PC-9 (cell line): Measurements from ENCODE around the gene KMT2A. TPM values are rescaled to one million over a fixed set of nuclear protein-coding genes. Genes with fewer than 3 reads are reported as not detected.

Source experiments
- BruUV-seq: library from RNA; stranded (reverse); fragments of 400-500 nt; replicated peaks from 2 replicates; lab custom pipeline; 2021; lab: Mats Ljungman, UMichigan
- CTCF ChIA-PET: fragments of 300-600 bp; sonication (Branson Sonifier 250); formaldehyde crosslinking; loops from one replicate; lab custom pipeline; 2022; ENCODE audit warnings: antibody characterized with exemption; lab: Charles Lee
- POLR2A ChIA-PET: fragments of 300-600 bp; sonication (Branson Sonifier 250); formaldehyde crosslinking; loops from one replicate; lab custom pipeline; 2022; ENCODE audit warnings: antibody characterized with exemption; ENCODE audit not compliant: unreplicated experiment; lab: Charles Lee
- DNase-seq, 2 experiments: peaks; one replicate each; pipeline versions ENCODE4 v3.0.0 to v3.0.0-alpha.2; 2015 to 2022; ENCODE audit warnings: mixed read lengths in 1 of 2
- H2AFZ ChIP-seq: fragments of 200-600 bp; sonication (generic); 2 replicates; pipeline ENCODE4 v1.8.1; 2017; ENCODE audit warnings: antibody characterized with exemption
- H3F3A ChIP-seq: fragments of 200-600 bp; sonication (generic); 2 replicates; pipeline ENCODE4 v1.8.1; 2017; ENCODE audit warnings: antibody characterized with exemption, mild to moderate bottlenecking, low read depth; ENCODE audit not compliant: insufficient read depth
- H3K27ac ChIP-seq: fragments of 200-600 bp; sonication (generic); 2 replicates; pipeline ENCODE4 v1.6.1; 2016; ENCODE audit warnings: mixed run types
- H3K27me3 ChIP-seq: fragments of 200-600 bp; sonication (generic); 2 replicates; pipeline ENCODE4 v1.6.1; 2016; ENCODE audit warnings: low read depth, mixed run types; ENCODE audit not compliant: insufficient read depth
- H3K36me3 ChIP-seq: fragments of 200-600 bp; sonication (generic); 2 replicates; pipeline ENCODE4 v1.6.1; 2016; ENCODE audit warnings: low read depth, mixed run types
- H3K4me1 ChIP-seq: fragments of 200-600 bp; sonication (generic); replicated peaks from 2 replicates; pipeline ENCODE4 v1.6.1; 2016; ENCODE audit warnings: mixed run types; ENCODE audit not compliant: insufficient read depth
- H3K4me2 ChIP-seq: fragments of 200-600 bp; sonication (generic); 2 replicates; pipeline ENCODE4 v1.6.1; 2017; ENCODE audit warnings: mixed run types
- H3K4me3 ChIP-seq: fragments of 200-600 bp; sonication (generic); 2 replicates; pipeline ENCODE4 v1.6.1; 2016; ENCODE audit warnings: mixed run types
- H3K79me2 ChIP-seq: fragments of 200-600 bp; sonication (generic); 2 replicates; pipeline ENCODE4 v1.6.1; 2017; ENCODE audit warnings: low read depth, mixed run types
- H3K9me2 ChIP-seq: fragments of 200-600 bp; sonication (generic); 2 replicates; pipeline ENCODE4 v1.8.1; 2017; ENCODE audit warnings: mild to moderate bottlenecking; ENCODE audit not compliant: insufficient read depth
- H3K9me3 ChIP-seq: fragments of 200-600 bp; sonication (generic); 2 replicates; pipeline ENCODE4 v1.8.1; 2016; ENCODE audit warnings: low read depth; ENCODE audit not compliant: insufficient read depth
- H4K20me1 ChIP-seq: fragments of 200-600 bp; sonication (generic); 2 replicates; pipeline ENCODE4 v1.8.1; 2017; ENCODE audit not compliant: insufficient read depth
- CTCF ChIP-seq: fragments of 200-600 bp; sonication (generic); conservative IDR thresholded peaks from 2 replicates; pipeline ENCODE4 v1.6.1; 2017; ENCODE audit warnings: mixed run types, antibody characterized with exemption, mild to moderate bottlenecking, moderate library complexity
- EZH2 ChIP-seq: fragments of 200-600 bp; sonication (generic); IDR thresholded peaks from 2 replicates; pipeline ENCODE4 v1.8.0; 2017; ENCODE audit warnings: antibody characterized with exemption, low read depth
- intact Hi-C: fragments of 100-400 bp; cut with micrococcal nuclease; formaldehyde crosslinking; loops from one replicate; pipeline ENCODE4 v1.10.0; 2022; ENCODE audit not compliant: unreplicated experiment
- total RNA-seq: library from RNA; stranded (reverse); gene quantifications from 2 replicates; pipeline ENCODE4 v1.2.3, GENCODE V29; 2021

KMT2A gene
- total RNA-seq, 1 experiment from 2014 or later, result 80.3 TPM

- H3K4me3 ChIP-seq, result no peak overlapping the region
- no peak overlapping the region for H3K4me2 ChIP-seq
- no peaks in the 10 kb centered on the region for H3K4me1 ChIP-seq
- H4K20me1 ChIP-seq, result peaks cover 3% of the 10 kb centered on the region
- H3K36me3 ChIP-seq, result peaks cover 74% of the 10 kb centered on the region
- H2AFZ ChIP-seq, result no peak overlapping the region
- no peaks in the 10 kb centered on the region for H3K79me2 ChIP-seq
- no peak for DNase-seq
- H3K9me2 ChIP-seq, result no peaks in the 10 kb centered on the region
- CTCF ChIA-PET, result no interaction called here
- POLR2A ChIA-PET, result no interaction called here
- no peaks in the 10 kb centered on the region for H3K9me3 ChIP-seq
- BruUV-seq, result no TSS peak
- H3K27ac ChIP-seq, result no peak overlapping the region
- intact Hi-C loops, result no loop called here
- H3F3A ChIP-seq, result peaks cover 14% of the 10 kb centered on the region; the same call in 1 of the 2 replicates
- TF ChIP-seq CTCF, result no peak
- TF ChIP-seq EZH2, result no peak
- no peaks in the 10 kb centered on the region for H3K27me3 ChIP-seq
These were observed 61.5 kb downstream of the KMT2A start for GRCh38 chr11:118497831-118498230.

- H3K36me3 ChIP-seq, result peaks cover 46% of the 10 kb centered on the region
- ChIA-PET POLR2A (no interaction called here), CTCF (interaction anchor here (0.7 kb wide), 1 partner anchor 316 kb away, joined by 8 read pairs; no protein-coding TSS in a partner anchor)
- H3K27ac ChIP-seq, result no peak overlapping the region
- 0 out of 2 replicates have a peak, but pooled peaks cover 2% of the 10 kb centered on the region for H3F3A ChIP-seq
- H2AFZ ChIP-seq, result no peak overlapping the region
- no peak overlapping the region for H3K4me2 ChIP-seq
- H3K27me3 ChIP-seq, result no peaks in the 10 kb centered on the region
- BruUV-seq, result no TSS peak
- intact Hi-C loops, result no loop called here
- H3K4me1 ChIP-seq, result no peaks in the 10 kb centered on the region
- H3K4me3 ChIP-seq, result no peak overlapping the region
- DNase-seq, result peak in 1 of 2 experiments; percentile 30
- no peaks in the 10 kb centered on the region for H3K9me3 ChIP-seq
- TF ChIP-seq EZH2, result no peak
- no peaks in the 10 kb centered on the region for H3K9me2 ChIP-seq
- no peaks in the 10 kb centered on the region for H3K79me2 ChIP-seq
- no peaks in the 10 kb centered on the region for H4K20me1 ChIP-seq
These were observed 66.9 kb downstream of the KMT2A start for GRCh38 chr11:118503216-118503615.

- POLR2A ChIA-PET, result no interaction called here
- Histone ChIP-seq H3K4me1 (no peaks in the 10 kb centered on the region), H3K79me2 (no peaks in the 10 kb centered on the region), H3F3A (peaks cover 11% of the 10 kb centered on the region; the same call in 1 of the 2 replicates), H2AFZ (no peak overlapping the region), H3K36me3 (peaks cover 44% of the 10 kb centered on the region), H3K9me3 (no peaks in the 10 kb centered on the region), H4K20me1 (peaks cover 6% of the 10 kb centered on the region; the same call in 1 of the 2 replicates), H3K4me3 (no peak overlapping the region), H3K9me2 (no peaks in the 10 kb centered on the region), H3K4me2 (no peak overlapping the region), H3K27me3 (no peaks in the 10 kb centered on the region), H3K27ac (no peak overlapping the region)
- intact Hi-C loops, result loop anchor here (5.0 kb wide), 1 partner anchor 39 kb away; no protein-coding TSS in a partner anchor
- BruUV-seq, result no TSS peak
- TF ChIP-seq CTCF (no peak), EZH2 (no peak)
- CTCF ChIA-PET, result no interaction called here
- DNase-seq, result no peak
These were observed 75.3 kb downstream of the KMT2A start for GRCh38 chr11:118511601-118512000.

- Histone ChIP-seq H4K20me1 (peaks cover 6% of the 10 kb centered on the region; the same call in 1 of the 2 replicates), H3K27me3 (no peaks in the 10 kb centered on the region), H2AFZ (no peak overlapping the region), H3F3A (peaks cover 4% of the 10 kb centered on the region; the same call in 1 of the 2 replicates), H3K36me3 (peaks cover 46% of the 10 kb centered on the region), H3K4me1 (no peaks in the 10 kb centered on the region), H3K9me3 (no peaks in the 10 kb centered on the region), H3K27ac (no peak overlapping the region), H3K4me3 (no peak overlapping the region), H3K9me2 (no peaks in the 10 kb centered on the region), H3K79me2 (no peaks in the 10 kb centered on the region), H3K4me2 (no peak overlapping the region)
- BruUV-seq, result no TSS peak
- ChIA-PET POLR2A (no interaction called here), CTCF (no interaction called here)
- no peak for TF ChIP-seq CTCF
- DNase-seq, result no peak
- intact Hi-C loops, result loop anchor here (5.0 kb wide), 1 partner anchor 42 kb away; no protein-coding TSS in a partner anchor
These were observed 77.8 kb downstream of the KMT2A start for GRCh38 chr11:118514103-118514502.
